Measurements from ENCODE around the gene ME3. TPM values are rescaled to one million over a fixed set of nuclear protein-coding genes. Genes with fewer than 3 reads are reported as not detected.

ME3 gene
- polyA plus RNA-seq, 1 donor (not counting 4 experiments of a cell fraction or from before 2014, with no cell fraction given): 1.0 TPM

DNA sequence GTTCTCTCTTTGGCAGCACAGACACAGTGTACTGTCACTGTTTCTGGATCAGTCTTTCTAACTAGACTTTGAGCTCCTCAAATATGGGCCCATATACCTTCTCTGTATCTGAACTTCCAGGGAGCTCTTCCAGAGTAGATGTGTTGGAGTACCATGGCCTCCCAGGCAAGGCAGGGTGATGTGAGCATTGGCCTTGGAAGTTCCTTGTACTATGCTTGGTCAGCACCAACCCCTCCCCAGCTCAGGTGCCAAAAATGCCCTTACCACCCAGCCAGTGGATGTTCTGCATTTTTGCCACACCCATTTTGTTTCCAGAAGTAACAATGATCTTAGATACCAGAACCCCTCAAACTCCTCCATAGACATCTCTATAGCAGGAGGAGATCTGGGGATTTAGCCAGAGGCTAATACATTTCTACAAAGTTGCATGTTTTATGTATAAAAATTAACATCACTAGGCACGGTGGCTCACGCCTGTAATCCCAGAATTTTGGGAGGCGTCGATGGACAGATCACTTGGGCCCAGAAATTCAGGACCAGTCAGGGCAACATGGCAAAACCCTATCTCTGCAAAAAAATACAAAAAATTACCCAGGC, 165.1 kb downstream of the ME3 start:
- FAIRE-seq: no peak
- H3K9me3 ChIP-seq (ENCODE audit: control insufficient read depth, low read depth, low read length): peaks cover 5% of the 10 kb centered on the region
- no peak overlapping the region for H3K9ac ChIP-seq (ENCODE audit: control insufficient read depth, extremely low read depth, insufficient read depth, low read length)
- H3K79me2 ChIP-seq (ENCODE audit: control insufficient read depth, insufficient read depth, low read length): no peaks in the 10 kb centered on the region
- H3K36me3 ChIP-seq (ENCODE audit: control insufficient read depth in 2 of 2, extremely low read depth in 1 of 2, insufficient read depth in 2 of 2, low read length in 2 of 2): no peaks in the 10 kb centered on the region
- H3K9me1 ChIP-seq (ENCODE audit: control insufficient read depth, extremely low read depth, insufficient read depth, low read length): no peaks in the 10 kb centered on the region
- no peaks in the 10 kb centered on the region for H4K20me1 ChIP-seq (ENCODE audit: control insufficient read depth, extremely low read depth, insufficient read depth, low read length)
- no peak overlapping the region for H2AFZ ChIP-seq (ENCODE audit: control insufficient read depth, low read length)
- dilution Hi-C loops (cut with MboI; ENCODE audit: extremely low pct_ligation_motif_present, low sequenced_read_pairs): no loop called here
- H3K4me2 ChIP-seq (ENCODE audit: control insufficient read depth, extremely low read depth, insufficient read depth, low read depth, low read length): no peak overlapping the region
- H3K27me3 ChIP-seq (ENCODE audit: control insufficient read depth, extremely low read depth, insufficient read depth, low read length): no peaks in the 10 kb centered on the region
- no peak overlapping the region for H3K4me3 ChIP-seq (ENCODE audit: control insufficient read depth in 2 of 3, extremely low read depth in 1 of 3, insufficient read depth in 2 of 3, low read depth in 1 of 3, low read length in 3 of 3)
- no peak overlapping the region for H3K27ac ChIP-seq (ENCODE audit: control insufficient read depth, insufficient read depth, low read length)
- peaks cover 15% of the 10 kb centered on the region for H3K4me1 ChIP-seq (ENCODE audit: control insufficient read depth, extremely low read depth, insufficient read depth, low read length)
- DNase-seq (ENCODE audit: low read depth, low spot score): no peak
- TF ChIP-seq EZH2 (IDR thresholded peaks at IDR 0.05; ENCODE audit: low read length): no peak
- TF ChIP-seq, protein P1, sequence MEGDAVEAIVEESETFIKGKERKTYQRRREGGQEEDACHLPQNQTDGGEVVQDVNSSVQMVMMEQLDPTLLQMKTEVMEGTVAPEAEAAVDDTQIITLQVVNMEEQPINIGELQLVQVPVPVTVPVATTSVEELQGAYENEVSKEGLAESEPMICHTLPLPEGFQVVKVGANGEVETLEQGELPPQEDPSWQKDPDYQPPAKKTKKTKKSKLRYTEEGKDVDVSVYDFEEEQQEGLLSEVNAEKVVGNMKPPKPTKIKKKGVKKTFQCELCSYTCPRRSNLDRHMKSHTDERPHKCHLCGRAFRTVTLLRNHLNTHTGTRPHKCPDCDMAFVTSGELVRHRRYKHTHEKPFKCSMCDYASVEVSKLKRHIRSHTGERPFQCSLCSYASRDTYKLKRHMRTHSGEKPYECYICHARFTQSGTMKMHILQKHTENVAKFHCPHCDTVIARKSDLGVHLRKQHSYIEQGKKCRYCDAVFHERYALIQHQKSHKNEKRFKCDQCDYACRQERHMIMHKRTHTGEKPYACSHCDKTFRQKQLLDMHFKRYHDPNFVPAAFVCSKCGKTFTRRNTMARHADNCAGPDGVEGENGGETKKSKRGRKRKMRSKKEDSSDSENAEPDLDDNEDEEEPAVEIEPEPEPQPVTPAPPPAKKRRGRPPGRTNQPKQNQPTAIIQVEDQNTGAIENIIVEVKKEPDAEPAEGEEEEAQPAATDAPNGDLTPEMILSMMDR (optimal IDR thresholded peaks at IDR 0.05 in 1 of 3, IDR thresholded peaks at IDR 0.05 in 1 of 3, conservative IDR thresholded peaks at IDR 0.05 in 1 of 3; ENCODE audit: extremely low read depth in 1 of 3, insufficient read depth in 2 of 3, low read length in 3 of 3): no peak

GRCh38 chr11:86506235-86506634, 166.2 kb downstream of the ME3 start:
- TF ChIP-seq, protein P1 (optimal IDR thresholded peaks at IDR 0.05 in 1 of 3, IDR thresholded peaks at IDR 0.05 in 1 of 3, conservative IDR thresholded peaks at IDR 0.05 in 1 of 3; ENCODE audit: extremely low read depth in 1 of 3, insufficient read depth in 2 of 3, low read length in 3 of 3): no peak
- no peak for TF ChIP-seq EZH2 (IDR thresholded peaks at IDR 0.05; ENCODE audit: low read length)
- H3K9me3 ChIP-seq (ENCODE audit: control insufficient read depth, low read depth, low read length): no peaks in the 10 kb centered on the region
- H3K4me1 ChIP-seq (ENCODE audit: control insufficient read depth, extremely low read depth, insufficient read depth, low read length): peaks cover 13% of the 10 kb centered on the region

More at GRCh38 chr11:86506235-86506634, 166.2 kb downstream of the ME3 start:
- Histone ChIP-seq H4K20me1 (ENCODE audit: control insufficient read depth, extremely low read depth, insufficient read depth, low read length) (no peaks in the 10 kb centered on the region), H3K36me3 (ENCODE audit: control insufficient read depth in 2 of 2, extremely low read depth in 1 of 2, insufficient read depth in 2 of 2, low read length in 2 of 2) (no peaks in the 10 kb centered on the region), H3K9me1 (ENCODE audit: control insufficient read depth, extremely low read depth, insufficient read depth, low read length) (no peaks in the 10 kb centered on the region), H3K4me3 (ENCODE audit: control insufficient read depth in 2 of 3, extremely low read depth in 1 of 3, insufficient read depth in 2 of 3, low read depth in 1 of 3, low read length in 3 of 3) (no peak overlapping the region), H3K27ac (ENCODE audit: control insufficient read depth, insufficient read depth, low read length) (no peak overlapping the region), H3K27me3 (ENCODE audit: control insufficient read depth, extremely low read depth, insufficient read depth, low read length) (no peaks in the 10 kb centered on the region), H2AFZ (ENCODE audit: control insufficient read depth, low read length) (no peak overlapping the region), H3K9ac (ENCODE audit: control insufficient read depth, extremely low read depth, insufficient read depth, low read length) (no peak overlapping the region), H3K4me2 (ENCODE audit: control insufficient read depth, extremely low read depth, insufficient read depth, low read depth, low read length) (no peak overlapping the region), H3K79me2 (ENCODE audit: control insufficient read depth, insufficient read depth, low read length) (no peaks in the 10 kb centered on the region)
- FAIRE-seq (no peak), DNase-seq (ENCODE audit: low read depth, low spot score) (no peak)
- dilution Hi-C loops (cut with MboI; ENCODE audit: extremely low pct_ligation_motif_present, low sequenced_read_pairs): no loop called here
